ENCODE measurements around the gene JARID2. TPM values are rescaled to one million over a fixed set of nuclear protein-coding genes. Genes with fewer than 3 reads are reported as not detected.

JARID2 gene
- total and polyA plus RNA-seq, 9 of the 15 experiments (the other 6 are each of a cell fraction or from before 2014, with no cell fraction given) = 5.0 to 29.0 (median 15.6) TPM

GRCh38 chr6:15299430-15300131 lies 53.7 kb downstream of the JARID2 start (continued):
- TF ChIP-seq ZBED1 (IDR thresholded peaks at IDR 0.05) = 0 out of 2 replicates have a peak, but pooled peaks have one; percentile 75
- no peak for TF ChIP-seq KLF10 (CRISPR knock-in tag; IDR thresholded peaks at IDR 0.05)
- TF ChIP-seq E2F5 (CRISPR knock-in tag; IDR thresholded peaks at IDR 0.05) = no peak
- TF ChIP-seq CHD1 (IDR thresholded peaks at IDR 0.05; ENCODE audit: low read length) = peak; percentile 8
- peak; percentile 69 for TF ChIP-seq FOS (IDR thresholded peaks at IDR 0.05; ENCODE audit: extremely low read depth, insufficient read length)
- TF ChIP-seq ZNF445 (CRISPR knock-in tag; IDR thresholded peaks at IDR 0.05; ENCODE audit: low read depth) = no peak
- no peak for TF ChIP-seq PRMT5 (CRISPR knock-in tag; IDR thresholded peaks at IDR 0.05)

- Histone ChIP-seq H3K27me3 (ENCODE audit: control insufficient read depth in 2 of 2, insufficient read depth in 2 of 2, low read length in 2 of 2) (no peaks in the 10 kb centered on the region), H2AFZ (ENCODE audit: low read depth, low read length) (no peak overlapping the region), H4K20me1 (replicated peaks; ENCODE audit: control insufficient read depth, insufficient read depth, low read length) (peaks cover 22% of the 10 kb centered on the region; the same call in 1 of the 2 replicates), H3K4me2 (ENCODE audit: insufficient read depth, low read length) (no peak overlapping the region; the same call in 1 of the 2 replicates), H3K4me1 (replicated peaks in 1 of 2; ENCODE audit: control insufficient read depth in 2 of 2, insufficient read depth in 2 of 2, low read length in 2 of 2) (peaks cover 47 to 86% of the 10 kb centered on the region in 2 experiments), H3K79me2 (ENCODE audit: control insufficient read depth, insufficient read depth, low read length) (peaks cover 99% of the 10 kb centered on the region), H3K9me1 (ENCODE audit: control insufficient read depth, insufficient read depth, low read length) (peaks cover 3% of the 10 kb centered on the region), H3K4me3 (no peak overlapping the region), H3K36me3 (ENCODE audit: control insufficient read depth, insufficient read depth, low read length) (peaks cover 2% of the 10 kb centered on the region), H3K9ac (ENCODE audit: insufficient read depth in 1 of 2, low read depth in 2 of 2, low read length in 2 of 2) (peak overlapping the region in 1 of 2 experiments; percentile 67; a peak in 2 of 4 replicates), H3K27ac (ENCODE audit: extremely low read depth, low read depth, low read length) (peak overlapping the region; percentile 89; the same call in 2 of the 3 replicates), H3K9me3 (replicated peaks; ENCODE audit: control insufficient read depth, insufficient read depth, low read depth, low read length) (no peaks in the 10 kb centered on the region)
- in situ Hi-C loops (cut with MboI) (no loop called here), intact Hi-C loops (cut with micrococcal nuclease) (no loop called here)
- ATAC-seq = no peak
- no peak for FAIRE-seq
- WGBS (ENCODE audit: insufficient coverage, low coverage, missing lambda C conversion rate) = 53% methylated on average over 6 of the region's 6 CpGs
- ChIA-PET POLR2A (interaction anchor here (5.3 kb wide), 1 partner anchor 13 kb away, joined by 34 read pairs; no protein-coding TSS in a partner anchor), CTCF (ENCODE audit: low intra/inter-chr PET ratio) (no interaction called here)
- DNase-seq (ENCODE audit: extremely low read depth in 1 of 4, low spot score in 3 of 4) = no peak
- BruUV-seq (replicated peaks) = no TSS peak
- TF ChIP-seq RBBP5 (IDR thresholded peaks at IDR 0.05; ENCODE audit: borderline replicate concordance, insufficient read depth, low read length, poor library complexity, severe bottlenecking) = no peak
- TF ChIP-seq MEIS2 (IDR thresholded peaks at IDR 0.05; ENCODE audit: partially characterized antibody) = peak; percentile 67
- TF ChIP-seq TAF9B (IDR thresholded peaks at IDR 0.05; ENCODE audit: partially characterized antibody) = peak; percentile 27
- TF ChIP-seq SRF (CRISPR knock-in tag; IDR thresholded peaks at IDR 0.05) = 0 out of 4 replicates have a peak, but pooled peaks of 1 of the 2 experiments have one; percentile 30
- no peak for TF ChIP-seq PBX2 (CRISPR knock-in tag; IDR thresholded peaks at IDR 0.05; ENCODE audit: low read depth)
- peak; percentile 57; the same call in 1 of the 2 replicates for TF ChIP-seq PBX2 (tag; conservative IDR thresholded peaks at IDR 0.05; ENCODE audit: low read depth)
- peak; percentile 41; the same call in 1 of the 2 replicates for TF ChIP-seq POLR2H (tag; IDR thresholded peaks at IDR 0.05; ENCODE audit: low read depth)
- TF ChIP-seq CSDE1 (IDR thresholded peaks at IDR 0.05) = 0 out of 4 replicates have a peak, but pooled peaks of 1 of the 2 experiments have one; percentile 35
Measured at GRCh38 chr6:15301179-15302006, 55.5 kb downstream of the JARID2 start.

Data from K562 (cell line).